Trophoblast cell (in vitro differentiated cells and primary cell): Measurements from ENCODE around the gene APOL2.

Source experiments
- DNase-seq, 2 donors: peaks; one replicate each; pipeline ENCODE4 v3.0.0-alpha.2; 2016
- H2AFZ ChIP-seq: 2 replicates; pipeline ENCODE4 v1.6.1; 2013; ENCODE audit warnings: low read length, moderate library complexity, mild to moderate bottlenecking; ENCODE audit not compliant: insufficient read depth, poor library complexity
- H2AK5ac ChIP-seq: 2 replicates; pipeline ENCODE4 v1.6.1; 2013; ENCODE audit warnings: mild to moderate bottlenecking, low read length
- H2BK120ac ChIP-seq: 2 replicates; pipeline ENCODE4 v1.6.1; 2013; ENCODE audit warnings: low read length, mild to moderate bottlenecking, moderate library complexity; ENCODE audit not compliant: insufficient read depth, poor library complexity
- H2BK12ac ChIP-seq: 2 replicates; pipeline ENCODE4 v1.6.1; 2013; ENCODE audit warnings: mild to moderate bottlenecking, low read length, moderate library complexity
- H2BK5ac ChIP-seq: 2 replicates; pipeline ENCODE4 v1.6.1; 2013; ENCODE audit warnings: low read length, low read depth, moderate library complexity, mild to moderate bottlenecking; ENCODE audit not compliant: poor library complexity
- H3K14ac ChIP-seq: 2 replicates; pipeline ENCODE4 v1.6.1; 2013; ENCODE audit warnings: mild to moderate bottlenecking, low read length
- H3K18ac ChIP-seq: 2 replicates; pipeline ENCODE4 v1.6.1; 2013; ENCODE audit warnings: mild to moderate bottlenecking, low read length
- H3K23ac ChIP-seq: 2 replicates; pipeline ENCODE4 v1.6.1; 2013; ENCODE audit warnings: low read length
- H3K27ac ChIP-seq: 2 replicates; pipeline ENCODE4 v1.5.1; 2013; ENCODE audit warnings: low read depth, mild to moderate bottlenecking, inconsistent platforms, low read length, moderate library complexity
- H3K27me3 ChIP-seq: 2 replicates; pipeline ENCODE4 v1.6.1; 2013; ENCODE audit warnings: inconsistent platforms, mild to moderate bottlenecking, low read length, moderate library complexity; ENCODE audit not compliant: insufficient read depth
- H3K36me3 ChIP-seq, 2 experiments: 1 replicate in 1 of 2; 2 replicates in 1 of 2; pipeline ENCODE4 v1.6.1; 2013; ENCODE audit warnings: low read length in 2 of 2, mild to moderate bottlenecking in 2 of 2, moderate library complexity in 1 of 2; ENCODE audit not compliant: insufficient read depth in 2 of 2, control insufficient read depth in 1 of 2
- H3K4ac ChIP-seq: 2 replicates; pipeline ENCODE4 v1.6.1; 2013; ENCODE audit warnings: low read depth, mild to moderate bottlenecking, low read length, moderate library complexity
- H3K4me1 ChIP-seq, 2 experiments: 1 replicate in 1 of 2; 2 replicates in 1 of 2; pipeline ENCODE4 v1.6.1; 2013; ENCODE audit warnings: low read length in 2 of 2, mild to moderate bottlenecking in 2 of 2, moderate library complexity in 1 of 2; ENCODE audit not compliant: insufficient read depth in 2 of 2, control insufficient read depth in 1 of 2
- H3K4me2 ChIP-seq: 2 replicates; pipeline ENCODE4 v1.6.1; 2013; ENCODE audit warnings: inconsistent platforms, mild to moderate bottlenecking, low read length, moderate library complexity
- H3K4me3 ChIP-seq: 2 replicates; pipeline ENCODE4 v1.5.1; 2013; ENCODE audit warnings: mild to moderate bottlenecking, low read depth, low read length, inconsistent platforms
- H3K79me1 ChIP-seq: one replicate; pipeline ENCODE4 v1.6.1; 2013; ENCODE audit warnings: low read length
- H3K79me2 ChIP-seq: 2 replicates; pipeline ENCODE4 v1.6.1; 2013; ENCODE audit warnings: low read length, mild to moderate bottlenecking; ENCODE audit not compliant: control insufficient read depth, insufficient read depth, poor library complexity
- H3K9ac ChIP-seq: 2 replicates; pipeline ENCODE4 v1.6.1; 2013; ENCODE audit warnings: mild to moderate bottlenecking, low read length
- H3K9me3 ChIP-seq: 2 replicates; pipeline ENCODE4 v1.6.1; 2013; ENCODE audit warnings: low read depth, mild to moderate bottlenecking, control low read depth, inconsistent platforms, low read length; ENCODE audit not compliant: insufficient read depth
- H4K12ac ChIP-seq: 2 replicates; pipeline ENCODE4 v1.6.1; 2013; ENCODE audit warnings: low read depth, mild to moderate bottlenecking, low read length, moderate library complexity
- H4K8ac ChIP-seq: 2 replicates; pipeline ENCODE4 v1.6.1; 2013; ENCODE audit warnings: low read depth, mild to moderate bottlenecking, low read length, moderate library complexity
- H4K91ac ChIP-seq: one replicate; pipeline ENCODE4 v1.6.1; 2013; ENCODE audit warnings: low read depth, mild to moderate bottlenecking, low read length, moderate library complexity
- WGBS: extraction: QIAGEN DNeasy Blood & Tissue Kit; methylation state at CpG from one replicate; pipeline ENCODE4 v1.1.7; 2013; ENCODE audit warnings: missing lambda C conversion rate; ENCODE audit not compliant: insufficient read length, insufficient coverage; ENCODE audit errors: extremely low coverage; 5-methylcytosine and 5-hydroxymethylcytosine counted together

The APOL2 gene

GRCh38 chr22:36223504-36223903 is 15.8 kb downstream of the APOL2 start:
- Histone ChIP-seq H4K12ac (no peak overlapping the region), H2AFZ (no peak overlapping the region), H3K9me3 (peaks cover 5% of the 10 kb centered on the region), H3K79me2 (no peaks in the 10 kb centered on the region), H2BK5ac (no peak overlapping the region), H4K8ac (no peak overlapping the region), H3K4me1 (peaks cover 0 to 2% of the 10 kb centered on the region in 2 experiments), H3K4me3 (no peak overlapping the region), H3K27me3 (no peaks in the 10 kb centered on the region), H3K36me3 (peaks cover 5 to 8% of the 10 kb centered on the region in 2 experiments), H2AK5ac (no peak overlapping the region), H3K79me1 (no peaks in the 10 kb centered on the region), H3K18ac (no peak overlapping the region), H3K23ac (no peak overlapping the region), H3K27ac (no peak overlapping the region), H4K91ac (peak overlapping the region; percentile 34), H3K14ac (no peak overlapping the region), H2BK12ac (no peak overlapping the region), H3K4me2 (no peak overlapping the region), H3K9ac (no peak overlapping the region), H3K4ac (no peak overlapping the region), H2BK120ac (no peak overlapping the region)
- no CpG with 5 or more reads among the region's 8 CpGs for WGBS
- no peak for DNase-seq

- Histone ChIP-seq H2AK5ac (no peak overlapping the region), H3K4me1 (no peaks in the 10 kb centered on the region), H4K91ac (no peak overlapping the region), H3K27me3 (no peaks in the 10 kb centered on the region), H3K36me3 (peaks cover 3 to 7% of the 10 kb centered on the region in 2 experiments), H4K8ac (no peak overlapping the region), H2BK120ac (no peak overlapping the region), H2BK5ac (no peak overlapping the region), H2AFZ (no peak overlapping the region), H3K4me2 (no peak overlapping the region), H3K23ac (no peak overlapping the region), H3K14ac (no peak overlapping the region), H3K27ac (no peak overlapping the region), H4K12ac (no peak overlapping the region), H3K4me3 (no peak overlapping the region), H3K79me1 (no peaks in the 10 kb centered on the region), H2BK12ac (no peak overlapping the region), H3K9ac (no peak overlapping the region), H3K18ac (no peak overlapping the region), H3K4ac (no peak overlapping the region), H3K9me3 (peaks cover 5% of the 10 kb centered on the region), H3K79me2 (no peaks in the 10 kb centered on the region)
- WGBS: no CpG with 5 or more reads among the region's 9 CpGs
- no peak for DNase-seq
These were observed 16.4 kb downstream of the APOL2 start for GRCh38 chr22:36222887-36223450.

- no peaks in the 10 kb centered on the region for H3K27me3 ChIP-seq
- no CpG with 5 or more reads among the region's 7 CpGs for WGBS
- DNase-seq: peak; percentile 63 to 80
These were observed 17.3 kb downstream of the APOL2 start for GRCh38 chr22:36221799-36222751.

GRCh38 chr22:36220451-36220921 is 18.8 kb downstream of the APOL2 start:
- no CpG with 5 or more reads among the region's 9 CpGs for WGBS

More at GRCh38 chr22:36221799-36222751, 17.3 kb downstream of the APOL2 start:
- Histone ChIP-seq H3K4ac (no peak overlapping the region), H2BK120ac (no peak overlapping the region), H3K23ac (no peak overlapping the region), H2BK12ac (no peak overlapping the region), H3K36me3 (no peaks in the 10 kb centered on the region), H3K9me3 (peaks cover 2% of the 10 kb centered on the region), H3K27ac (no peak overlapping the region), H2AFZ (no peak overlapping the region), H3K4me1 (no peaks in the 10 kb centered on the region), H3K14ac (no peak overlapping the region), H3K4me3 (no peak overlapping the region), H4K8ac (no peak overlapping the region), H3K4me2 (no peak overlapping the region), H3K18ac (no peak overlapping the region), H2BK5ac (no peak overlapping the region), H3K9ac (no peak overlapping the region), H4K91ac (no peak overlapping the region), H3K79me1 (no peaks in the 10 kb centered on the region), H4K12ac (no peak overlapping the region), H2AK5ac (no peak overlapping the region), H3K79me2 (no peaks in the 10 kb centered on the region)

More at GRCh38 chr22:36220451-36220921, 18.8 kb downstream of the APOL2 start:
- H2BK12ac ChIP-seq: no peak overlapping the region
- H4K91ac ChIP-seq: no peak overlapping the region
- no peak overlapping the region for H3K4ac ChIP-seq
- H3K18ac ChIP-seq: no peak overlapping the region
- H2AFZ ChIP-seq: no peak overlapping the region
- H3K79me2 ChIP-seq: no peaks in the 10 kb centered on the region
- no peak overlapping the region for H2BK5ac ChIP-seq
- no peak overlapping the region for H3K14ac ChIP-seq
- H2AK5ac ChIP-seq: no peak overlapping the region
- H3K36me3 ChIP-seq: no peaks in the 10 kb centered on the region
- no peak overlapping the region for H4K8ac ChIP-seq
- H3K79me1 ChIP-seq: no peaks in the 10 kb centered on the region
- peaks cover 2% of the 10 kb centered on the region for H3K9me3 ChIP-seq
- no peak overlapping the region for H3K4me3 ChIP-seq
- H3K4me1 ChIP-seq: no peaks in the 10 kb centered on the region
- no peak overlapping the region for H2BK120ac ChIP-seq
- H3K27ac ChIP-seq: no peak overlapping the region
- no peak overlapping the region for H3K4me2 ChIP-seq
- H3K27me3 ChIP-seq: no peaks in the 10 kb centered on the region
- no peak overlapping the region for H3K23ac ChIP-seq
- H3K9ac ChIP-seq: no peak overlapping the region
- H4K12ac ChIP-seq: no peak overlapping the region
- DNase-seq: peak; percentile 32 to 38
